ENCODE measurements around the gene GDPGP1.
"Not testable (repeated sequence)": the region's sequence is repeated elsewhere in the genome, so short reads cannot be mapped to it uniquely, and the experiment has no call there.

The GDPGP1 gene

GRCh38 chr15:90248789-90249202 lies 14.8 kb downstream of the GDPGP1 start:
- H3K27ac ChIP-seq (replicated peaks) = no peak overlapping the region
- no peaks in the 10 kb centered on the region for H3K27me3 ChIP-seq (ENCODE audit: insufficient read depth, poor library complexity, severe bottlenecking)
- DNase-seq (ENCODE audit: low read depth in 1 of 2, low spot score in 1 of 2) = no peak
- TF ChIP-seq POLR2AphosphoS5 (IDR thresholded peaks at IDR 0.05; ENCODE audit: low read depth) (no peak), SPI1 (IDR thresholded peaks at IDR 0.05; ENCODE audit: borderline replicate concordance, low read depth) (no peak), GABPA (IDR thresholded peaks at IDR 0.05; ENCODE audit: low read depth) (no peak)
- TF ChIP-seq, protein P1, sequence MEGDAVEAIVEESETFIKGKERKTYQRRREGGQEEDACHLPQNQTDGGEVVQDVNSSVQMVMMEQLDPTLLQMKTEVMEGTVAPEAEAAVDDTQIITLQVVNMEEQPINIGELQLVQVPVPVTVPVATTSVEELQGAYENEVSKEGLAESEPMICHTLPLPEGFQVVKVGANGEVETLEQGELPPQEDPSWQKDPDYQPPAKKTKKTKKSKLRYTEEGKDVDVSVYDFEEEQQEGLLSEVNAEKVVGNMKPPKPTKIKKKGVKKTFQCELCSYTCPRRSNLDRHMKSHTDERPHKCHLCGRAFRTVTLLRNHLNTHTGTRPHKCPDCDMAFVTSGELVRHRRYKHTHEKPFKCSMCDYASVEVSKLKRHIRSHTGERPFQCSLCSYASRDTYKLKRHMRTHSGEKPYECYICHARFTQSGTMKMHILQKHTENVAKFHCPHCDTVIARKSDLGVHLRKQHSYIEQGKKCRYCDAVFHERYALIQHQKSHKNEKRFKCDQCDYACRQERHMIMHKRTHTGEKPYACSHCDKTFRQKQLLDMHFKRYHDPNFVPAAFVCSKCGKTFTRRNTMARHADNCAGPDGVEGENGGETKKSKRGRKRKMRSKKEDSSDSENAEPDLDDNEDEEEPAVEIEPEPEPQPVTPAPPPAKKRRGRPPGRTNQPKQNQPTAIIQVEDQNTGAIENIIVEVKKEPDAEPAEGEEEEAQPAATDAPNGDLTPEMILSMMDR (IDR thresholded peaks at IDR 0.05; ENCODE audit: insufficient read depth, low read length) = no peak
- TF ChIP-seq, protein P2, sequence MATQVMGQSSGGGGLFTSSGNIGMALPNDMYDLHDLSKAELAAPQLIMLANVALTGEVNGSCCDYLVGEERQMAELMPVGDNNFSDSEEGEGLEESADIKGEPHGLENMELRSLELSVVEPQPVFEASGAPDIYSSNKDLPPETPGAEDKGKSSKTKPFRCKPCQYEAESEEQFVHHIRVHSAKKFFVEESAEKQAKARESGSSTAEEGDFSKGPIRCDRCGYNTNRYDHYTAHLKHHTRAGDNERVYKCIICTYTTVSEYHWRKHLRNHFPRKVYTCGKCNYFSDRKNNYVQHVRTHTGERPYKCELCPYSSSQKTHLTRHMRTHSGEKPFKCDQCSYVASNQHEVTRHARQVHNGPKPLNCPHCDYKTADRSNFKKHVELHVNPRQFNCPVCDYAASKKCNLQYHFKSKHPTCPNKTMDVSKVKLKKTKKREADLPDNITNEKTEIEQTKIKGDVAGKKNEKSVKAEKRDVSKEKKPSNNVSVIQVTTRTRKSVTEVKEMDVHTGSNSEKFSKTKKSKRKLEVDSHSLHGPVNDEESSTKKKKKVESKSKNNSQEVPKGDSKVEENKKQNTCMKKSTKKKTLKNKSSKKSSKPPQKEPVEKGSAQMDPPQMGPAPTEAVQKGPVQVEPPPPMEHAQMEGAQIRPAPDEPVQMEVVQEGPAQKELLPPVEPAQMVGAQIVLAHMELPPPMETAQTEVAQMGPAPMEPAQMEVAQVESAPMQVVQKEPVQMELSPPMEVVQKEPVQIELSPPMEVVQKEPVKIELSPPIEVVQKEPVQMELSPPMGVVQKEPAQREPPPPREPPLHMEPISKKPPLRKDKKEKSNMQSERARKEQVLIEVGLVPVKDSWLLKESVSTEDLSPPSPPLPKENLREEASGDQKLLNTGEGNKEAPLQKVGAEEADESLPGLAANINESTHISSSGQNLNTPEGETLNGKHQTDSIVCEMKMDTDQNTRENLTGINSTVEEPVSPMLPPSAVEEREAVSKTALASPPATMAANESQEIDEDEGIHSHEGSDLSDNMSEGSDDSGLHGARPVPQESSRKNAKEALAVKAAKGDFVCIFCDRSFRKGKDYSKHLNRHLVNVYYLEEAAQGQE (IDR thresholded peaks at IDR 0.05; ENCODE audit: insufficient replicate concordance, low read depth) = no peak
- H3K4me3 ChIP-seq (replicated peaks; ENCODE audit: insufficient read depth, low read length) = no peak overlapping the region; the same call in 1 of the 2 replicates

DNA sequence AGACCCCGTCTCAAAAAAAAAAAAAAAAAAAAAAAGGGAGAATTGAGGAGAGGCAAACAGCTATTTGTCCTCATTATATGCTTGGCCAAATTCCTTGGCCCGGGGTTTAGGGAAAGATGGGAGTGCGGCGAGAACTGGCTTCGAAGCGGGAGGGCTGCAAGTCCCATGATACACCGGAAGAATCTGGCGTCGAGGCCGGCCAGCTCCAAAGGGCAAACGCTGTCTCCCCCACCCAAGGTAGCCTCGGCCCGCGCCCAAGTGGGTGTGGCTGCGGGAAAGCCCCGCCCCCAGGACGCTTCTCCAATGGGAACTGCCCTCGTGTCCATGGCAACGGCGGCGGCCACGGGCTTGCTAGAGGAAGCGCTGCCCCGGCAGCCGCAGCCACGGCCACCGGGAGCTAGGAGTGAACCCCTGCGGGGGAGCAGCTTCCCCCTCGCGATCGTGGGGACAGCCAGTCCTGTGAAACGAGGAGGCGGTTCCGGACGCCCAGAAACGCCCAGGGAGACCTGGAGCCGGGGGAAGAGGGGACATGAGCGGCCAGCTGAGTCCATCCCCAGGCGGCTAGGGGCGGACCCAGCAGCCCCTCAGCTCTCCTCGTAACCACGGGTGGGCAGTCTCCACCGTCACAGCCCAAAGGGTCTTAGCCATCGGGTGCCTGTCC lies 15.3 kb downstream of the GDPGP1 start, which contains the start of gene TTLL13:
Gene TTLL13, plus strand, starts transcription at position 354 of the 661 bp plus-strand sequence. CDS start 1,075 bp downstream, outside the sequence.
- no peak for TF ChIP-seq POLR2AphosphoS5 (IDR thresholded peaks at IDR 0.05; ENCODE audit: low read depth)
- TF ChIP-seq SPI1 (IDR thresholded peaks at IDR 0.05; ENCODE audit: borderline replicate concordance, low read depth) = peak; percentile 59; the same call in 1 of the 2 replicates
- Histone ChIP-seq H3K27ac (replicated peaks) (no peak within 1 kb of the TSS), H3K4me3 (replicated peaks; ENCODE audit: insufficient read depth, low read length) (peak within 1 kb of the TSS; percentile 43), H3K27me3 (ENCODE audit: insufficient read depth, poor library complexity, severe bottlenecking) (no peaks in the 10 kb centered on the region)
- DNase-seq (ENCODE audit: low read depth in 1 of 2, low spot score in 1 of 2) = peak; percentile 91 to 93

- Histone ChIP-seq H3K27me3 (ENCODE audit: insufficient read depth, poor library complexity, severe bottlenecking) (no peaks in the 10 kb centered on the region), H3K4me3 (replicated peaks; ENCODE audit: insufficient read depth, low read length) (no peak overlapping the region), H3K27ac (replicated peaks) (no peak overlapping the region)
- DNase-seq (ENCODE audit: low read depth in 1 of 2, low spot score in 1 of 2) = peak in 1 of 2 experiments; percentile 6
- TF ChIP-seq, protein P1 (IDR thresholded peaks at IDR 0.05; ENCODE audit: insufficient read depth, low read length) = no peak
Measured at GRCh38 chr15:90257776-90258175, 23.8 kb downstream of the GDPGP1 start.

GRCh38 chr15:90259524-90259923 lies 25.5 kb downstream of the GDPGP1 start:
- DNase-seq (ENCODE audit: low read depth in 1 of 2, low spot score in 1 of 2) = no peak

DNA sequence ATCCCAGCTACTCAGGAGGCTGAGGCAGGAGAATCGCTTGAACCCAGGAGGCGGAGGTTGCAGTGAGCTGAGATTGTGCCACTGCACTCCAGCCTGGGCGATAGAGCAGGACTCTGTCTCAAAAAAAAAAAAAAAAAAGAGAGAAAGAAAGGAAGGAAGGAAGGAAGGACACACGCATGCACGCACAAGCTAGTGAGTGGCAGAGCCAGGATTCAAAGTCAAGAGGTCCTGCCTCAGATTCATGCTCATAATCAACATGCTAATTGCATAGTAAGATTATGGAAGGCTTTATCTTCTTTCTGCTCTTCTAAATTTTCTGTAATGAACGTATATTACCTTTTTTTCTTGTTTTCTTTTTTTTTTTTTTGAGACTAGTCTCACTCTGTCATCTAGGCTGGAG lies 26.7 kb downstream of the GDPGP1 start:
- not testable (repeated sequence) for H3K27ac ChIP-seq (replicated peaks); DNase-seq (ENCODE audit: low read depth in 1 of 2, low spot score in 1 of 2); H3K4me3 ChIP-seq (replicated peaks; ENCODE audit: insufficient read depth, low read length); H3K27me3 ChIP-seq (ENCODE audit: insufficient read depth, poor library complexity, severe bottlenecking)

More at GRCh38 chr15:90259524-90259923, 25.5 kb downstream of the GDPGP1 start:
- no peaks in the 10 kb centered on the region for H3K27me3 ChIP-seq (ENCODE audit: insufficient read depth, poor library complexity, severe bottlenecking)
- TF ChIP-seq, protein P2 (IDR thresholded peaks at IDR 0.05; ENCODE audit: insufficient replicate concordance, low read depth) = no peak
- TF ChIP-seq GABPA (IDR thresholded peaks at IDR 0.05; ENCODE audit: low read depth) = no peak
- no peak for TF ChIP-seq POLR2AphosphoS5 (IDR thresholded peaks at IDR 0.05; ENCODE audit: low read depth)
- no peak for TF ChIP-seq SPI1 (IDR thresholded peaks at IDR 0.05; ENCODE audit: borderline replicate concordance, low read depth)
- TF ChIP-seq, protein P1 (IDR thresholded peaks at IDR 0.05; ENCODE audit: insufficient read depth, low read length) = no peak
- H3K27ac ChIP-seq (replicated peaks) = no peak overlapping the region
- no peak overlapping the region for H3K4me3 ChIP-seq (replicated peaks; ENCODE audit: insufficient read depth, low read length)

Measured in HL-60 (cell line).